PFSK-1 (cell line): ENCODE results near the gene ZNF512B.

ENCODE experiments used
- FOXP2 ChIP-seq: optimal IDR thresholded peaks from 2 replicates; pipeline ENCODE3; 2011; ENCODE audit warnings: borderline replicate concordance, control low read depth, inconsistent platforms; ENCODE audit not compliant: insufficient read depth; ENCODE audit errors: extremely low read length, extremely low read depth
- POLR2AphosphoS5 ChIP-seq: IDR thresholded peaks from 2 replicates; pipeline ENCODE4 v1.6.1; 2012; ENCODE audit warnings: low read depth, mild to moderate bottlenecking, control low read depth, low read length, moderate library complexity
- SIN3A ChIP-seq: IDR thresholded peaks from 2 replicates; pipeline ENCODE4 v1.6.1; 2012; ENCODE audit warnings: mild to moderate bottlenecking, low read length, moderate library complexity, borderline replicate concordance; ENCODE audit not compliant: insufficient read depth
- TAF1 ChIP-seq: IDR thresholded peaks from 2 replicates; pipeline ENCODE4 v1.6.1; 2012; ENCODE audit warnings: low read length, control low read depth, borderline replicate concordance; ENCODE audit not compliant: insufficient read depth
- TF ChIP-seq, protein P1 (sequence below), 2 experiments: IDR thresholded peaks; 2 replicates each; pipeline versions ENCODE4 v1.6.1 to v1.8.0; 2011 to 2012; ENCODE audit warnings: low read depth in 2 of 2, low read length in 2 of 2, control low read depth in 1 of 2, inconsistent platforms in 1 of 2, mild to moderate bottlenecking in 1 of 2, moderate library complexity in 1 of 2; ENCODE audit not compliant: insufficient read depth in 1 of 2

ZNF512B gene

GRCh38 chr20:63962426-63963347, 7.0 kb downstream of the ZNF512B start:
- no peak for TF ChIP-seq TAF1
- TF ChIP-seq, protein P1, sequence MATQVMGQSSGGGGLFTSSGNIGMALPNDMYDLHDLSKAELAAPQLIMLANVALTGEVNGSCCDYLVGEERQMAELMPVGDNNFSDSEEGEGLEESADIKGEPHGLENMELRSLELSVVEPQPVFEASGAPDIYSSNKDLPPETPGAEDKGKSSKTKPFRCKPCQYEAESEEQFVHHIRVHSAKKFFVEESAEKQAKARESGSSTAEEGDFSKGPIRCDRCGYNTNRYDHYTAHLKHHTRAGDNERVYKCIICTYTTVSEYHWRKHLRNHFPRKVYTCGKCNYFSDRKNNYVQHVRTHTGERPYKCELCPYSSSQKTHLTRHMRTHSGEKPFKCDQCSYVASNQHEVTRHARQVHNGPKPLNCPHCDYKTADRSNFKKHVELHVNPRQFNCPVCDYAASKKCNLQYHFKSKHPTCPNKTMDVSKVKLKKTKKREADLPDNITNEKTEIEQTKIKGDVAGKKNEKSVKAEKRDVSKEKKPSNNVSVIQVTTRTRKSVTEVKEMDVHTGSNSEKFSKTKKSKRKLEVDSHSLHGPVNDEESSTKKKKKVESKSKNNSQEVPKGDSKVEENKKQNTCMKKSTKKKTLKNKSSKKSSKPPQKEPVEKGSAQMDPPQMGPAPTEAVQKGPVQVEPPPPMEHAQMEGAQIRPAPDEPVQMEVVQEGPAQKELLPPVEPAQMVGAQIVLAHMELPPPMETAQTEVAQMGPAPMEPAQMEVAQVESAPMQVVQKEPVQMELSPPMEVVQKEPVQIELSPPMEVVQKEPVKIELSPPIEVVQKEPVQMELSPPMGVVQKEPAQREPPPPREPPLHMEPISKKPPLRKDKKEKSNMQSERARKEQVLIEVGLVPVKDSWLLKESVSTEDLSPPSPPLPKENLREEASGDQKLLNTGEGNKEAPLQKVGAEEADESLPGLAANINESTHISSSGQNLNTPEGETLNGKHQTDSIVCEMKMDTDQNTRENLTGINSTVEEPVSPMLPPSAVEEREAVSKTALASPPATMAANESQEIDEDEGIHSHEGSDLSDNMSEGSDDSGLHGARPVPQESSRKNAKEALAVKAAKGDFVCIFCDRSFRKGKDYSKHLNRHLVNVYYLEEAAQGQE (IDR thresholded peaks at IDR 0.05; ENCODE audit: insufficient read depth in 1 of 2, low read depth in 2 of 2, low read length in 2 of 2) = no peak
- no peak for TF ChIP-seq POLR2AphosphoS5
- no peak for TF ChIP-seq SIN3A
- no peak for TF ChIP-seq FOXP2

DNA sequence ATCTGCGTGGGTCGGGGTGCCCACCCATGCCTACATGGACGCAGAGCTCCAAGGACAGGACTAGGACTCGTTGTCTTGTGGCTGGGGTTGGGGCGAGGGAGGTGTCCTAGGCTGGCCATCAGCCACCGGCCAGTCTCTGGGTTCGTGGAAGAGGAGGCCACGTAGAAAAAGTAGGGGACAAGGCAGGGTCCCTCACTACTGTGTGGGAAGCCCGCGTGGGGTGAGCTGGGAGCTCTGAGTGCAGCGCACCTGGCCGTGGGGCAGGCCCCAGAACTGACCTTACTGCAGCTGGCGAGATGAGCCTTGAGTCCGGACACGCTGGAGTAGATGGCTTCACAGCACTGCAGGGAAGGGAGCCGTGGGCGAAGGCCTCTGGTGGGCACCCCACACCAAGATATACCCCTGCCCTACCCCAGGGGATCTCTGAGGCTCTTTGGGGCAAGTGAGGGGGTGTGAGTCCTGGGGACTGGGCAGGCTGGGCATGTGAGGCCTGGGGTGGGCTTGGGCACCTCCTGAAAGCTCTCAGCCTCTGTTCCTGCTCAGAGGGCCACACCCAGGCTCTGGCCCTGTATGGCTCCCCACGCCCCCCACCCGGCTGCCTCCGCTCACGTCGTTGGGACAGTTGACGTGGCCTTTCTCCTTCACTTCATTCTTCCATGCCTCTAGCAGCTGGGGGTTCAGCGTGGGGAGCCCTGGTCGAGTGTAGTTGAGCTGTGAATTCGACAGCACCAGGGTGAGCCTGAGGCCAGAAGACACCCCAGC, 7.9 kb downstream of the ZNF512B start:
- TF ChIP-seq SIN3A = no peak
- no peak for TF ChIP-seq FOXP2
- no peak for TF ChIP-seq POLR2AphosphoS5
- no peak for TF ChIP-seq TAF1
- TF ChIP-seq, protein P1 (IDR thresholded peaks at IDR 0.05; ENCODE audit: insufficient read depth in 1 of 2, low read depth in 2 of 2, low read length in 2 of 2) = no peak

GRCh38 chr20:63959699-63960075, 10.0 kb downstream of the ZNF512B start:
- TF ChIP-seq, protein P1 (IDR thresholded peaks at IDR 0.05; ENCODE audit: insufficient read depth in 1 of 2, low read depth in 2 of 2, low read length in 2 of 2) = no peak
- TF ChIP-seq FOXP2 (no peak), POLR2AphosphoS5 (no peak), SIN3A (no peak), TAF1 (no peak)

DNA sequence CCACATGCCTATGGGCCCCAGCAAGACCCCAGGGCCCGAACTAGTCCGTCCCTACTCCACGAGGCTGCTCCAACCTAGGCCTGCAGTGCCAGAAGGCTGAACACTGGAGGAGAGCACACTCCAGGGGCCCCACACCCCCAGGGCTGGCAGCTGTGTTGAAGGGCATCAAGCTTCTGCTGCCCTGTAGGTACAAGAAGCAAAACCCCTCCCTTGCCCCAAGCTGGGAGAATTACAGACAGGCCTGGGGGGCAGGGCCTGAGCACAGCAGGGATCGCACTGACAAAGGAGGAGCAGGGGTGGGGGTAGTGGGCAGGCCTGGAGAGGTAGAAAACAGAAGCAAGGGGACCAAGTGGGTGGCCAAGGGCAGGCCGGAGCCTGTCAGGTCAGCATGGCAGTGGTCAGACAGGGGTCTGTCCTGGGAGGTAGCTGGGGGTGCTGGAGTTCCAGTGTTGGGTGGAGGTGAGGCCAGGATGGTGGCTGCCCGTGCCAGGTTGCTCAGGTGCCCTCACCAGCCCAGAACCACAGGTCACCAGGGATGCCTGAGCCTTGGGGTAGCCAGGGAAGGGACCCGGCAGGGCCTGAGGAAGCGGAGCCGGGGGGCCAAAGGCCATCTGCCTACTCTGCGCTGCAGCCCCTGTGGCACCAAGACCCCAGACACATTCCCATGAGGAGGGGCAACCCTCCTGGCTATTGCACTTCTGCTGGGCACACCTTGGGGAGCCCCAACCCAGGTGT, 10.6 kb downstream of the ZNF512B start:
- TF ChIP-seq FOXP2 (no peak), SIN3A (no peak), TAF1 (no peak), POLR2AphosphoS5 (no peak)
- TF ChIP-seq, protein P1 (IDR thresholded peaks at IDR 0.05; ENCODE audit: insufficient read depth in 1 of 2, low read depth in 2 of 2, low read length in 2 of 2) = no peak
